ENCODE measurements around the gene STIM2.

STIM2 gene

DNA sequence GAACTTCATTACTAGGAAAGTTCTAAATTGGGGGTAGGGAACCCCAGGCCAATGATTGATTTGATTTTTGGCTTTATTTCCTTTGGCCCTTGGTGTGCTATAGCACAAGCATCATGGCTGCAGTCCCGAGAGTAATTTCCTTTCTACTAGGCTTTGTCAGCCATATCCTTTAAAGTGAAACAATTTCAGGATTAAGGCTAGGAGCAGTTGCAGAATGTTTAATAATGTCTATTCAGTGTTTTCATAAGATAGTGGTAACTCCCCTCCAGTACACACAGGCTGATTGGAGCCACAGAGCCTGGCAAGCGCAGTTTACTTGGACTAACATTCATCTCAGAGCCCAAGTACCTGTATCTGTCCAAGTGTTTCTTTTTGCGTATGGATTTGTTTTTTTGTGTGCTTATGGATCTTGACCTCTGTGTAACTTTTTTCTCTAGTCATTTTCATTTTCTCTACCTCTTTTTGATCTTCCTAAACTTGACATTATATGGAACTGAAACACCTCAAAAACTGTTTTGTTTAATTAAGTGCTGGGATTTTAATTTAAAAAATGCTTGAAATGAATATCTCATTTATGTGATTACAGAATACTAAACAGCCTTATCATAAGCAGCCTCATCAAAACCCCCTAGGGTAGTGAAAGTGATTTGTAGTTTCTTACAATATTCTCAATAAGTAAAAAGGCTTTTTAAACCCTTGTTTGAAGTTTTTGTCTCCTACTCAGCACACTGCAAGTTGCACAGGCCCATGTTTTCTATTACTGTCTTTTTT lies 7.5 kb downstream of the STIM2 start:
- TF ChIP-seq EGR1 (IDR thresholded peaks at IDR 0.05) (no peak), TEAD4 (IDR thresholded peaks at IDR 0.05) (no peak), ZBTB7A (IDR thresholded peaks at IDR 0.05; ENCODE audit: low read depth) (no peak), RAD21 (IDR thresholded peaks at IDR 0.05; ENCODE audit: low read depth) (no peak), TAF1 (IDR thresholded peaks at IDR 0.05; ENCODE audit: low read depth) (no peak), EP300 (IDR thresholded peaks at IDR 0.05; ENCODE audit: borderline replicate concordance) (no peak)
- TF ChIP-seq, protein P1, sequence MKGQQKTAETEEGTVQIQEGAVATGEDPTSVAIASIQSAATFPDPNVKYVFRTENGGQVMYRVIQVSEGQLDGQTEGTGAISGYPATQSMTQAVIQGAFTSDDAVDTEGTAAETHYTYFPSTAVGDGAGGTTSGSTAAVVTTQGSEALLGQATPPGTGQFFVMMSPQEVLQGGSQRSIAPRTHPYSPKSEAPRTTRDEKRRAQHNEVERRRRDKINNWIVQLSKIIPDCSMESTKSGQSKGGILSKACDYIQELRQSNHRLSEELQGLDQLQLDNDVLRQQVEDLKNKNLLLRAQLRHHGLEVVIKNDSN (IDR thresholded peaks at IDR 0.05) = no peak
- TF ChIP-seq, protein P2, sequence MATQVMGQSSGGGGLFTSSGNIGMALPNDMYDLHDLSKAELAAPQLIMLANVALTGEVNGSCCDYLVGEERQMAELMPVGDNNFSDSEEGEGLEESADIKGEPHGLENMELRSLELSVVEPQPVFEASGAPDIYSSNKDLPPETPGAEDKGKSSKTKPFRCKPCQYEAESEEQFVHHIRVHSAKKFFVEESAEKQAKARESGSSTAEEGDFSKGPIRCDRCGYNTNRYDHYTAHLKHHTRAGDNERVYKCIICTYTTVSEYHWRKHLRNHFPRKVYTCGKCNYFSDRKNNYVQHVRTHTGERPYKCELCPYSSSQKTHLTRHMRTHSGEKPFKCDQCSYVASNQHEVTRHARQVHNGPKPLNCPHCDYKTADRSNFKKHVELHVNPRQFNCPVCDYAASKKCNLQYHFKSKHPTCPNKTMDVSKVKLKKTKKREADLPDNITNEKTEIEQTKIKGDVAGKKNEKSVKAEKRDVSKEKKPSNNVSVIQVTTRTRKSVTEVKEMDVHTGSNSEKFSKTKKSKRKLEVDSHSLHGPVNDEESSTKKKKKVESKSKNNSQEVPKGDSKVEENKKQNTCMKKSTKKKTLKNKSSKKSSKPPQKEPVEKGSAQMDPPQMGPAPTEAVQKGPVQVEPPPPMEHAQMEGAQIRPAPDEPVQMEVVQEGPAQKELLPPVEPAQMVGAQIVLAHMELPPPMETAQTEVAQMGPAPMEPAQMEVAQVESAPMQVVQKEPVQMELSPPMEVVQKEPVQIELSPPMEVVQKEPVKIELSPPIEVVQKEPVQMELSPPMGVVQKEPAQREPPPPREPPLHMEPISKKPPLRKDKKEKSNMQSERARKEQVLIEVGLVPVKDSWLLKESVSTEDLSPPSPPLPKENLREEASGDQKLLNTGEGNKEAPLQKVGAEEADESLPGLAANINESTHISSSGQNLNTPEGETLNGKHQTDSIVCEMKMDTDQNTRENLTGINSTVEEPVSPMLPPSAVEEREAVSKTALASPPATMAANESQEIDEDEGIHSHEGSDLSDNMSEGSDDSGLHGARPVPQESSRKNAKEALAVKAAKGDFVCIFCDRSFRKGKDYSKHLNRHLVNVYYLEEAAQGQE (IDR thresholded peaks at IDR 0.05; ENCODE audit: low read depth) = no peak
- TF ChIP-seq, protein P3, sequence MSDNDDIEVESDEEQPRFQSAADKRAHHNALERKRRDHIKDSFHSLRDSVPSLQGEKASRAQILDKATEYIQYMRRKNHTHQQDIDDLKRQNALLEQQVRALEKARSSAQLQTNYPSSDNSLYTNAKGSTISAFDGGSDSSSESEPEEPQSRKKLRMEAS (IDR thresholded peaks at IDR 0.05) = no peak

DNA sequence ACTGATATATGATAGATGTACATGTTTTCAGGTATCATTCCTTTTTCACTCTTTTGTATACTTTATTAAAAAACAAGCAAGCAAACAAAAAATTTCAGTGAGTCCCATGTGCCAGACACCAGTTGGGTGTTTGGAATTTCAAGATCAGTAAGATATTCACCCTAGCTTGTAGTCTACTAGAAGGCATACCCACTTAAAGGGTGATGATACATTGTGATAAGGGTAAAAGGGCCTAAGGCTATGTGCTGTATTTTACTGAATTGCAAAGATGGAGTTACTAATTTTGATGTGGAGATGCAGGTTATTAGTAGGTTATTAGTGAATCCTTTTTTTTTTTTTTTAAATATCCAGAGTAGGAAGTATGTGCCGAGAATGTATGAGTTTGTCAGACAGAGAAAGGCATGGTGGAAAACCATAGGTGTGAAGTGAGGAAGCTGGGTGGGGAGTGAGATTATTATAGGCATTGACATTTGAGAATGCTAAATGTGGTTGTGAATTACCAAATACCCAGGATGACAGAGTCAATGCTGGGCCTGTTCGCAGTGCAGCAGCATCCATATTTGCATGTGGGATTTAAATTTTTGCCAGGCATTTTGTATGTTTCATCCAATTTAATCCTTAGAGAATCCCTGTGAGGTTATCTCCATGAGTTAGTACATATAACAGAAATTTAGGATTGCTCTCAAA lies 10.1 kb downstream of the STIM2 start:
- TF ChIP-seq, protein P3 (IDR thresholded peaks at IDR 0.05) = no peak
- TF ChIP-seq CEBPB (IDR thresholded peaks at IDR 0.05) = no peak
- no peak for TF ChIP-seq EP300 (IDR thresholded peaks at IDR 0.05; ENCODE audit: borderline replicate concordance)
- TF ChIP-seq TAF1 (IDR thresholded peaks at IDR 0.05; ENCODE audit: low read depth) = no peak
- no peak for TF ChIP-seq NFIC (IDR thresholded peaks at IDR 0.05)
- no peak for TF ChIP-seq ZBTB7A (IDR thresholded peaks at IDR 0.05; ENCODE audit: low read depth)
- TF ChIP-seq, protein P2 (IDR thresholded peaks at IDR 0.05; ENCODE audit: low read depth) = no peak
- no peak for TF ChIP-seq RAD21 (IDR thresholded peaks at IDR 0.05; ENCODE audit: low read depth)
- no peak for TF ChIP-seq TEAD4 (IDR thresholded peaks at IDR 0.05)
- no peak for TF ChIP-seq CREB1 (IDR thresholded peaks at IDR 0.05; ENCODE audit: low read depth)
- TF ChIP-seq YY1 (IDR thresholded peaks at IDR 0.05; ENCODE audit: low read depth) = no peak
- no peak for TF ChIP-seq FOXM1 (IDR thresholded peaks at IDR 0.05; ENCODE audit: borderline replicate concordance, low read depth)
- TF ChIP-seq, protein P1 (IDR thresholded peaks at IDR 0.05) = no peak
- TF ChIP-seq TCF12 (IDR thresholded peaks at IDR 0.05; ENCODE audit: low read depth) = no peak
- no peak for TF ChIP-seq EGR1 (IDR thresholded peaks at IDR 0.05)

DNA sequence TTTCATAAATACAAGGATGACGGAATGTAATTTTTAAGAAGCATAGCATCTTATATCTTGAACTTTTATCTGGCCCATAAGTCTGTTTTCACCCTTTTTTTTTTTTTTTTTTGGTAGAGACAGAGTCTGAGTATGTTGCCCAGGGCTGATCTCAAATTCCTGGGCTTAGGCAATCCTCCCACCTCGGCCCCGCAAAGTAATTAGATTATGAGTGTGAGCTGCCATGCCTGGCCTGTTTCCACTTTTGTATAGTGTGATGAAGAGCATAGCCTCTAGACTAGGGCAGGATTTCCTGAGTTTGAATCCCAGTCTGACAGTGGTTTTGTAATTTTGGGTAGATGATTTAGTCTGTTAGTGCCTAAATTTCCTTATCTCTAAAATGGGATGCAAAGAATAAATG lies 11.0 kb downstream of the STIM2 start:
- TF ChIP-seq CREB1 (IDR thresholded peaks at IDR 0.05; ENCODE audit: low read depth) (no peak), FOXM1 (IDR thresholded peaks at IDR 0.05; ENCODE audit: borderline replicate concordance, low read depth) (no peak), TEAD4 (IDR thresholded peaks at IDR 0.05) (no peak)
- TF ChIP-seq, protein P2 (IDR thresholded peaks at IDR 0.05; ENCODE audit: low read depth) = no peak

DNA sequence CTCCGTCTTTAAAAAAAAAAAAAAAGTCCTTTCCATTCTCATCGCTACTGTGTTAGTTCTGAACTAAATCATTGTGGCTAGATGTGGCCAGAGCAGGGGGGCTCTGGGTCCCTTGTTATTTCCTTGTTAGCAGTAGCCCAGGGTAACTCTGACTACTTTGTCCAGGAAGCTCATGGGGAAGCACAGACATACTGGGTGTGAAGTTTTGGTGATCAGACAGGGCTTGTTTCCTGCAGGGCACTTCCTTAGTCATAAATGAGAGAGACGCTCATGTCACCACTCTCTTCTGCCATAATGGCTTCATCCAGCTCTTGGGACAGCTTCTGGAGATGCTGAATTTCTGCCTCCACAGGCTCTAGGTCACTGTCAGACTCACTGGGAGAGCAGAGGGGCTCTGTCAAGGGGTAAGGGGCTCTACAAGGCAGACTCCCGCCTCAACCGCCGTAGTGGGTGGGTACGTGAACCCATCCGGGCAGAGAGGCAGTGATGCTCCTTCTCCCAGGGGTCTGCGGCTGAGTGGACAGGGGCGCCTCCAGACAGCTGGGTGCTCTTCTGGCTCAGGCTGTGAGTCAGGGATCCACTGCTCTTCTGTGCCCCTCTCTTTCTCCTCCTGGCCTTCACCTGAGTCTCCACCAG lies 12.9 kb downstream of the STIM2 start:
- TF ChIP-seq RAD21 (IDR thresholded peaks at IDR 0.05; ENCODE audit: low read depth) = no peak
- TF ChIP-seq EGR1 (IDR thresholded peaks at IDR 0.05) = no peak
- no peak for TF ChIP-seq EP300 (IDR thresholded peaks at IDR 0.05; ENCODE audit: borderline replicate concordance)
- TF ChIP-seq FOXM1 (IDR thresholded peaks at IDR 0.05; ENCODE audit: borderline replicate concordance, low read depth) = no peak
- TF ChIP-seq, protein P3 (IDR thresholded peaks at IDR 0.05) = no peak
- TF ChIP-seq CREB1 (IDR thresholded peaks at IDR 0.05; ENCODE audit: low read depth) = no peak
- TF ChIP-seq, protein P2 (IDR thresholded peaks at IDR 0.05; ENCODE audit: low read depth) = no peak
- TF ChIP-seq CEBPB (IDR thresholded peaks at IDR 0.05) = no peak
- no peak for TF ChIP-seq NFIC (IDR thresholded peaks at IDR 0.05)
- TF ChIP-seq TEAD4 (IDR thresholded peaks at IDR 0.05) = no peak
- no peak for TF ChIP-seq TCF12 (IDR thresholded peaks at IDR 0.05; ENCODE audit: low read depth)
- no peak for TF ChIP-seq YY1 (IDR thresholded peaks at IDR 0.05; ENCODE audit: low read depth)
- TF ChIP-seq TAF1 (IDR thresholded peaks at IDR 0.05; ENCODE audit: low read depth) = no peak
